Measurements from ENCODE around the gene RMDN2. TPM values are rescaled to one million over a fixed set of nuclear protein-coding genes. Genes with fewer than 3 reads are reported as not detected.

RMDN2 gene
- total and polyA plus RNA-seq, 10 of the 15 experiments (the other 5 are each of a cell fraction or from before 2014, with no cell fraction given), result 2.6 to 12.4 (median 9.2) TPM

DNA sequence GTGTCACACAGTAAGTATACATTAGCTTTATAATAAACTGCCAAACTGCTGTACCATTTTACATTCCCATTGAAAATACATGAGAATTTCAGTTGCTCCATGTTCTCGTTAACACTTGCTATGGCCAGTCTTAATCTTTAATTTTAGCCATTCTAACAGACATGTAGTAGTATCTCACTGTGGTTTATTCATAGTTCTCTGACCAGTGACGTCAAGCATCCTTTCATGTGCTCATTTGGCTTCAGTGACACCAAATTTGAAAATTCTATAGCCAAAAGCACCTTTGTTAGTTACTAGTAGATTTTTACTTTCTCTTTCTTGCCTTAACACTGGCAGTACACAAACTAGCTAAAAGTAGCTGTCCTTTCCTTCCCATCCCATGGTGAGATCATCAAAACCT, 107.9 kb downstream of the RMDN2 start:
- FAIRE-seq (no peak), ATAC-seq (no peak), DNase-seq (ENCODE audit: low read depth, low spot score) (no peak)
- Histone ChIP-seq H3K79me2 (ENCODE audit: control insufficient read depth, insufficient read depth, low read length) (no peaks in the 10 kb centered on the region), H3K27me3 (replicated peaks in 1 of 2; ENCODE audit: control insufficient read depth in 2 of 2, insufficient read depth in 2 of 2, low read length in 1 of 2) (no peaks in the 10 kb centered on the region), H3K4me1 (ENCODE audit: control insufficient read depth, insufficient read depth, low read length) (peaks cover 14% of the 10 kb centered on the region), H3K9me3 (replicated peaks; ENCODE audit: control insufficient read depth, insufficient read depth, low read length) (no peaks in the 10 kb centered on the region; the same call in 2 of the 3 replicates), H3K9ac (ENCODE audit: control insufficient read depth, insufficient read depth, low read length) (no peak overlapping the region), H3K4me2 (ENCODE audit: control insufficient read depth, insufficient read depth) (0 out of 2 replicates have a peak overlapping the region, but pooled peaks have one; percentile 44), H4K20me1 (ENCODE audit: control insufficient read depth, insufficient read depth) (no peaks in the 10 kb centered on the region), H2AFZ (ENCODE audit: control insufficient read depth, low read depth, low read length) (peak overlapping the region; percentile 25; the same call in 1 of the 2 replicates), H3K4me3 (no peak overlapping the region), H3K36me3 (ENCODE audit: control insufficient read depth in 2 of 2, insufficient read depth in 2 of 2, low read length in 1 of 2) (no peaks in the 10 kb centered on the region), H3K27ac (ENCODE audit: control insufficient read depth, insufficient read depth) (no peak overlapping the region)
- intact Hi-C loops (cut with micrococcal nuclease; ENCODE audit: unreplicated experiment), result no loop called here
- WGBS (ENCODE audit: insufficient coverage, insufficient replicate concordance, low lambda C conversion rate, missing lambda C conversion rate), result 72% methylated on average over 2 of the region's 2 CpGs
- TF ChIP-seq, protein P1, sequence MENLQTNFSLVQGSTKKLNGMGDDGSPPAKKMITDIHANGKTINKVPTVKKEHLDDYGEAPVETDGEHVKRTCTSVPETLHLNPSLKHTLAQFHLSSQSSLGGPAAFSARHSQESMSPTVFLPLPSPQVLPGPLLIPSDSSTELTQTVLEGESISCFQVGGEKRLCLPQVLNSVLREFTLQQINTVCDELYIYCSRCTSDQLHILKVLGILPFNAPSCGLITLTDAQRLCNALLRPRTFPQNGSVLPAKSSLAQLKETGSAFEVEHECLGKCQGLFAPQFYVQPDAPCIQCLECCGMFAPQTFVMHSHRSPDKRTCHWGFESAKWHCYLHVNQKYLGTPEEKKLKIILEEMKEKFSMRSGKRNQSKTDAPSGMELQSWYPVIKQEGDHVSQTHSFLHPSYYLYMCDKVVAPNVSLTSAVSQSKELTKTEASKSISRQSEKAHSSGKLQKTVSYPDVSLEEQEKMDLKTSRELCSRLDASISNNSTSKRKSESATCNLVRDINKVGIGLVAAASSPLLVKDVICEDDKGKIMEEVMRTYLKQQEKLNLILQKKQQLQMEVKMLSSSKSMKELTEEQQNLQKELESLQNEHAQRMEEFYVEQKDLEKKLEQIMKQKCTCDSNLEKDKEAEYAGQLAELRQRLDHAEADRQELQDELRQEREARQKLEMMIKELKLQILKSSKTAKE (IDR thresholded peaks at IDR 0.05; ENCODE audit: low read depth, poor library complexity, severe bottlenecking), result no peak
- TF ChIP-seq CREM (IDR thresholded peaks at IDR 0.05; ENCODE audit: low read depth) (peak; percentile 87), ZNF274 (IDR thresholded peaks at IDR 0.05; ENCODE audit: insufficient read depth, insufficient read length) (no peak), CREB1 (IDR thresholded peaks at IDR 0.05; ENCODE audit: low read depth) (peak; percentile 88), NR2C1 (IDR thresholded peaks at IDR 0.05) (no peak), HDAC6 (IDR thresholded peaks at IDR 0.05; ENCODE audit: unreplicated experiment) (no peak), ZBED1 (IDR thresholded peaks at IDR 0.05; ENCODE audit: borderline replicate concordance) (no peak), POLR2A (IDR thresholded peaks at IDR 0.05; ENCODE audit: low read depth, low read length) (no peak), NFIC (IDR thresholded peaks at IDR 0.05; ENCODE audit: low read depth, low read length) (peak; percentile 11; the same call in 1 of the 2 replicates), RUNX3 (IDR thresholded peaks at IDR 0.05; ENCODE audit: low read length) (peak; percentile 28; the same call in 1 of the 2 replicates)
- TF ChIP-seq, protein P2, sequence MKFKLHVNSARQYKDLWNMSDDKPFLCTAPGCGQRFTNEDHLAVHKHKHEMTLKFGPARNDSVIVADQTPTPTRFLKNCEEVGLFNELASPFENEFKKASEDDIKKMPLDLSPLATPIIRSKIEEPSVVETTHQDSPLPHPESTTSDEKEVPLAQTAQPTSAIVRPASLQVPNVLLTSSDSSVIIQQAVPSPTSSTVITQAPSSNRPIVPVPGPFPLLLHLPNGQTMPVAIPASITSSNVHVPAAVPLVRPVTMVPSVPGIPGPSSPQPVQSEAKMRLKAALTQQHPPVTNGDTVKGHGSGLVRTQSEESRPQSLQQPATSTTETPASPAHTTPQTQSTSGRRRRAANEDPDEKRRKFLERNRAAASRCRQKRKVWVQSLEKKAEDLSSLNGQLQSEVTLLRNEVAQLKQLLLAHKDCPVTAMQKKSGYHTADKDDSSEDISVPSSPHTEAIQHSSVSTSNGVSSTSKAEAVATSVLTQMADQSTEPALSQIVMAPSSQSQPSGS (IDR thresholded peaks at IDR 0.05; ENCODE audit: low read length), result no peak
- TF ChIP-seq, protein P3, sequence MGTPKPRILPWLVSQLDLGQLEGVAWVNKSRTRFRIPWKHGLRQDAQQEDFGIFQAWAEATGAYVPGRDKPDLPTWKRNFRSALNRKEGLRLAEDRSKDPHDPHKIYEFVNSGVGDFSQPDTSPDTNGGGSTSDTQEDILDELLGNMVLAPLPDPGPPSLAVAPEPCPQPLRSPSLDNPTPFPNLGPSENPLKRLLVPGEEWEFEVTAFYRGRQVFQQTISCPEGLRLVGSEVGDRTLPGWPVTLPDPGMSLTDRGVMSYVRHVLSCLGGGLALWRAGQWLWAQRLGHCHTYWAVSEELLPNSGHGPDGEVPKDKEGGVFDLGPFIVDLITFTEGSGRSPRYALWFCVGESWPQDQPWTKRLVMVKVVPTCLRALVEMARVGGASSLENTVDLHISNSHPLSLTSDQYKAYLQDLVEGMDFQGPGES (IDR thresholded peaks at IDR 0.05), result no peak
- ChIA-PET CTCF (no interaction called here), RAD21 (ENCODE audit: unreplicated experiment) (no interaction called here), SMC1A (ENCODE audit: uncharacterized antibody, unreplicated experiment) (interaction anchor here (1.2 kb wide), 1 partner anchor 9 kb away, joined by 3 read pairs; no protein-coding TSS in a partner anchor), POLR2A (no interaction called here)
- in situ Hi-C loops (cut with MboI), result no loop called here
- BruUV-seq (replicated peaks), result no TSS peak
